Mesendoderm (in vitro differentiated cells): ENCODE measurements around the gene CHST12.

Source experiments
- DNase-seq: peaks from one replicate; pipeline ENCODE4 v3.0.0; 2013
- H2AK5ac ChIP-seq: 2 replicates; pipeline ENCODE4 v1.6.1; 2013; ENCODE audit warnings: low read length, inconsistent platforms
- H2BK120ac ChIP-seq: 2 replicates; pipeline ENCODE4 v1.6.1; 2013; ENCODE audit warnings: low read depth, mild to moderate bottlenecking, low read length, moderate library complexity, mixed read lengths
- H2BK15ac ChIP-seq: replicated peaks from 2 replicates; pipeline ENCODE4 v1.6.1; 2013; ENCODE audit warnings: low read depth, mild to moderate bottlenecking, moderate library complexity
- H2BK5ac ChIP-seq: 2 replicates; pipeline ENCODE4 v1.6.1; 2013; ENCODE audit warnings: low read length, inconsistent platforms
- H3K18ac ChIP-seq: 2 replicates; pipeline ENCODE4 v1.6.1; 2013; ENCODE audit warnings: mild to moderate bottlenecking, low read length, mixed read lengths
- H3K23ac ChIP-seq: one replicate; pipeline ENCODE4 v1.6.1; 2013; ENCODE audit warnings: low read length
- H3K27ac ChIP-seq: 2 replicates; pipeline ENCODE4 v1.5.1; 2013; ENCODE audit warnings: low read depth, mild to moderate bottlenecking, inconsistent platforms, low read length, moderate library complexity
- H3K27me3 ChIP-seq: 2 replicates; pipeline ENCODE4 v1.6.1; 2013; ENCODE audit warnings: low read length, control low read depth, mild to moderate bottlenecking, inconsistent platforms; ENCODE audit not compliant: insufficient read depth, poor library complexity
- H3K36me3 ChIP-seq: 2 replicates; pipeline ENCODE4 v1.6.1; 2013; ENCODE audit warnings: low read length, inconsistent platforms; ENCODE audit not compliant: control insufficient read depth, insufficient read depth
- H3K4ac ChIP-seq: one replicate; pipeline ENCODE4 v1.6.1; 2013; ENCODE audit warnings: low read depth, mild to moderate bottlenecking, low read length, moderate library complexity
- H3K4me1 ChIP-seq: 2 replicates; pipeline ENCODE4 v1.6.1; 2013; ENCODE audit warnings: low read depth, low read length, inconsistent platforms; ENCODE audit not compliant: control insufficient read depth
- H3K4me2 ChIP-seq: 2 replicates; pipeline ENCODE4 v1.6.1; 2013; ENCODE audit warnings: low read length
- H3K4me3 ChIP-seq: 2 replicates; pipeline ENCODE4 v1.5.1; 2013; ENCODE audit warnings: mild to moderate bottlenecking, low read length
- H3K56ac ChIP-seq: one replicate; pipeline ENCODE4 v1.6.1; 2013; ENCODE audit warnings: low read length
- H3K79me1 ChIP-seq: 2 replicates; pipeline ENCODE4 v1.6.1; 2013; ENCODE audit warnings: low read length, inconsistent platforms
- H3K79me2 ChIP-seq: 2 replicates; pipeline ENCODE4 v1.6.1; 2013; ENCODE audit warnings: mild to moderate bottlenecking, low read length; ENCODE audit not compliant: control insufficient read depth, insufficient read depth
- H3K9ac ChIP-seq: 2 replicates; pipeline ENCODE4 v1.6.1; 2013; ENCODE audit warnings: low read length, inconsistent platforms
- H4K5ac ChIP-seq: one replicate; pipeline ENCODE4 v1.6.1; 2013; ENCODE audit warnings: low read length
- H4K8ac ChIP-seq: one replicate; pipeline ENCODE4 v1.6.1; 2013; ENCODE audit warnings: low read depth, mild to moderate bottlenecking, control low read depth, low read length, moderate library complexity
- WGBS: extraction: QIAGEN DNeasy Blood & Tissue Kit; methylation state at CpG from one replicate; pipeline ENCODE4 v1.1.7; 2013; ENCODE audit warnings: low lambda C conversion rate, missing lambda C conversion rate; ENCODE audit not compliant: insufficient coverage; ENCODE audit errors: extremely low coverage; 5-methylcytosine and 5-hydroxymethylcytosine counted together

CHST12 gene

GRCh38 chr7:2379821-2380450 lies 23.5 kb upstream of the CHST12 start:
- no peak overlapping the region for H3K56ac ChIP-seq

GRCh38 chr7:2380461-2380860 lies 22.9 kb upstream of the CHST12 start:
- Histone ChIP-seq H2BK5ac (no peak overlapping the region), H3K79me1 (peaks cover 13% of the 10 kb centered on the region), H3K4ac (no peak overlapping the region), H3K79me2 (peaks cover 21% of the 10 kb centered on the region), H3K18ac (no peak overlapping the region), H3K9ac (no peak overlapping the region), H3K4me2 (no peak overlapping the region), H4K8ac (no peak overlapping the region), H2BK120ac (no peak overlapping the region), H3K23ac (no peak overlapping the region), H3K4me1 (no peaks in the 10 kb centered on the region), H4K5ac (no peak overlapping the region), H2BK15ac (no peak overlapping the region), H2AK5ac (no peak overlapping the region), H3K4me3 (no peak overlapping the region), H3K27ac (no peak overlapping the region), H3K36me3 (peaks cover 33% of the 10 kb centered on the region), H3K27me3 (no peaks in the 10 kb centered on the region), H3K56ac (no peak overlapping the region)
- DNase-seq: no peak
- WGBS: no CpG with 5 or more reads among the region's 23 CpGs

More at GRCh38 chr7:2379821-2380450, 23.5 kb upstream of the CHST12 start:
- WGBS: no CpG with 5 or more reads among the region's 34 CpGs
- H2BK5ac ChIP-seq: no peak overlapping the region
- no peak overlapping the region for H4K5ac ChIP-seq
- H3K4ac ChIP-seq: no peak overlapping the region
- H4K8ac ChIP-seq: no peak overlapping the region
- H2AK5ac ChIP-seq: no peak overlapping the region
- H3K4me1 ChIP-seq: no peaks in the 10 kb centered on the region
- no peak overlapping the region for H3K4me3 ChIP-seq
- H2BK120ac ChIP-seq: no peak overlapping the region
- no peak overlapping the region for H3K18ac ChIP-seq
- peaks cover 24% of the 10 kb centered on the region for H3K79me2 ChIP-seq
- H3K27me3 ChIP-seq: no peaks in the 10 kb centered on the region
- H3K27ac ChIP-seq: no peak overlapping the region
- H3K36me3 ChIP-seq: peaks cover 37% of the 10 kb centered on the region
- H2BK15ac ChIP-seq: no peak overlapping the region
- no peak overlapping the region for H3K23ac ChIP-seq
- H3K9ac ChIP-seq: no peak overlapping the region
- DNase-seq: no peak
- peaks cover 14% of the 10 kb centered on the region for H3K79me1 ChIP-seq
- no peak overlapping the region for H3K4me2 ChIP-seq

GRCh38 chr7:2381227-2381626 lies 22.2 kb upstream of the CHST12 start:
- no peak overlapping the region for H4K8ac ChIP-seq
- H3K4me1 ChIP-seq: no peaks in the 10 kb centered on the region
- peaks cover 28% of the 10 kb centered on the region for H3K36me3 ChIP-seq
- H2AK5ac ChIP-seq: no peak overlapping the region
- no peak overlapping the region for H3K9ac ChIP-seq
- H4K5ac ChIP-seq: no peak overlapping the region
- no peaks in the 10 kb centered on the region for H3K27me3 ChIP-seq
- peaks cover 12% of the 10 kb centered on the region for H3K79me1 ChIP-seq
- H3K4ac ChIP-seq: no peak overlapping the region
- no peak overlapping the region for H3K4me3 ChIP-seq
- H3K4me2 ChIP-seq: no peak overlapping the region
- no peak overlapping the region for H3K18ac ChIP-seq
- peaks cover 13% of the 10 kb centered on the region for H3K79me2 ChIP-seq
- no peak overlapping the region for H2BK5ac ChIP-seq
- H3K27ac ChIP-seq: no peak overlapping the region
- H2BK15ac ChIP-seq: no peak overlapping the region
- H3K23ac ChIP-seq: no peak overlapping the region
- no peak for DNase-seq
- H2BK120ac ChIP-seq: no peak overlapping the region
- no CpG with 5 or more reads among the region's 5 CpGs for WGBS
- no peak overlapping the region for H3K56ac ChIP-seq

GRCh38 chr7:2381881-2382509 lies 21.4 kb upstream of the CHST12 start:
- H3K36me3 ChIP-seq: peaks cover 21% of the 10 kb centered on the region
- H3K4ac ChIP-seq: no peak overlapping the region
- H3K56ac ChIP-seq: no peak overlapping the region
- H3K23ac ChIP-seq: no peak overlapping the region
- H2BK5ac ChIP-seq: no peak overlapping the region
- H3K79me1 ChIP-seq: peaks cover 11% of the 10 kb centered on the region
- no peaks in the 10 kb centered on the region for H3K4me1 ChIP-seq
- H3K4me3 ChIP-seq: no peak overlapping the region
- no CpG with 5 or more reads among the region's 21 CpGs for WGBS
- no peak overlapping the region for H3K18ac ChIP-seq
- peaks cover 6% of the 10 kb centered on the region for H3K79me2 ChIP-seq
- no peak for DNase-seq
- no peak overlapping the region for H4K5ac ChIP-seq
- H4K8ac ChIP-seq: no peak overlapping the region
- no peak overlapping the region for H3K27ac ChIP-seq
- no peak overlapping the region for H2AK5ac ChIP-seq
- no peak overlapping the region for H3K4me2 ChIP-seq
- H2BK15ac ChIP-seq: no peak overlapping the region
- H3K9ac ChIP-seq: no peak overlapping the region
- H2BK120ac ChIP-seq: no peak overlapping the region
- no peaks in the 10 kb centered on the region for H3K27me3 ChIP-seq

GRCh38 chr7:2383543-2384274 lies 19.7 kb upstream of the CHST12 start:
- Histone ChIP-seq H4K5ac (no peak overlapping the region), H3K18ac (no peak overlapping the region), H3K79me2 (no peaks in the 10 kb centered on the region), H2BK15ac (no peak overlapping the region), H3K4ac (no peak overlapping the region), H3K9ac (no peak overlapping the region), H3K4me3 (no peak overlapping the region), H3K4me1 (no peaks in the 10 kb centered on the region), H3K4me2 (no peak overlapping the region), H3K36me3 (peaks cover 20% of the 10 kb centered on the region), H2BK120ac (no peak overlapping the region), H4K8ac (no peak overlapping the region), H3K27me3 (no peaks in the 10 kb centered on the region), H2BK5ac (no peak overlapping the region), H3K79me1 (peaks cover 8% of the 10 kb centered on the region), H3K56ac (no peak overlapping the region), H3K23ac (no peak overlapping the region), H3K27ac (no peak overlapping the region), H2AK5ac (no peak overlapping the region)
- DNase-seq: no peak
- no CpG with 5 or more reads among the region's 29 CpGs for WGBS
